ENCODE data around the gene EML4.

GRCh38 chr2:42345986-42346385 lies 176.8 kb downstream of the EML4 start:
- TF ChIP-seq CTCF (IDR thresholded peaks at IDR 0.05; ENCODE audit: insufficient read depth, low read depth, low read length), result no peak
- TF ChIP-seq EZH2 (IDR thresholded peaks at IDR 0.05; ENCODE audit: insufficient read depth, low read length), result no peak

All from astrocyte (in vitro differentiated cells and primary cell).